Epithelial cell of proximal tubule (primary cell): Measurements from ENCODE around the gene SLC35G2. TPM values are rescaled to one million over a fixed set of nuclear protein-coding genes. Genes with fewer than 3 reads are reported as not detected.

Source experiments
- DNase-seq: peaks from one replicate; pipeline ENCODE4 v3.0.0-alpha.2; 2011; ENCODE audit warnings: low read depth
- H3K4me3 ChIP-seq: 2 replicates; pipeline ENCODE4 v1.5.1; 2011; ENCODE audit warnings: low read depth, mild to moderate bottlenecking, low read length
- CTCF ChIP-seq: conservative IDR thresholded peaks from 2 replicates; pipeline ENCODE4 v1.5.1; 2012; ENCODE audit warnings: low read depth, mild to moderate bottlenecking, low read length
- total RNA-seq: library from RNA; depleted of rRNA; stranded (reverse); fragments of >200 nt; gene quantifications from 2 replicates; pipeline ENCODE4 v1.2.3, GENCODE V29; 2015

Gene SLC35G2
- total RNA-seq, 1 donor from 2014 or later: 7.6 TPM

GRCh38 chr3:136839556-136839931 lies 20.6 kb downstream of the SLC35G2 start:
- TF ChIP-seq CTCF: no peak
- no peak for DNase-seq
- H3K4me3 ChIP-seq: no peak overlapping the region

GRCh38 chr3:136840252-136840651 lies 21.3 kb downstream of the SLC35G2 start:
- DNase-seq: no peak
- no peak overlapping the region for H3K4me3 ChIP-seq
- TF ChIP-seq CTCF: no peak

- no peak overlapping the region for H3K4me3 ChIP-seq
- no peak for DNase-seq
- no peak for TF ChIP-seq CTCF
Measured at GRCh38 chr3:136842294-136842693, 23.4 kb downstream of the SLC35G2 start.

GRCh38 chr3:136844724-136845123 lies 25.8 kb downstream of the SLC35G2 start:
- TF ChIP-seq CTCF: no peak
- H3K4me3 ChIP-seq: no peak overlapping the region
- no peak for DNase-seq

GRCh38 chr3:136852180-136852579 lies 33.3 kb downstream of the SLC35G2 start:
- no peak for DNase-seq
- no peak for TF ChIP-seq CTCF
- no peak overlapping the region for H3K4me3 ChIP-seq

GRCh38 chr3:136856665-136857064 lies 37.7 kb downstream of the SLC35G2 start:
- no peak overlapping the region for H3K4me3 ChIP-seq
- TF ChIP-seq CTCF: no peak
- DNase-seq: no peak

- no peak overlapping the region for H3K4me3 ChIP-seq
- no peak for DNase-seq
- no peak for TF ChIP-seq CTCF
Measured at GRCh38 chr3:136858381-136858780, 39.5 kb downstream of the SLC35G2 start.
